GM19240 (cell line): Measurements from ENCODE around the gene AP4M1.

ENCODE experiments used
- DNase-seq: peaks from one replicate; pipeline ENCODE4 v3.0.0; 2011; ENCODE audit warnings: low spot score; ENCODE audit not compliant: insufficient read length

AP4M1 gene, protein sequence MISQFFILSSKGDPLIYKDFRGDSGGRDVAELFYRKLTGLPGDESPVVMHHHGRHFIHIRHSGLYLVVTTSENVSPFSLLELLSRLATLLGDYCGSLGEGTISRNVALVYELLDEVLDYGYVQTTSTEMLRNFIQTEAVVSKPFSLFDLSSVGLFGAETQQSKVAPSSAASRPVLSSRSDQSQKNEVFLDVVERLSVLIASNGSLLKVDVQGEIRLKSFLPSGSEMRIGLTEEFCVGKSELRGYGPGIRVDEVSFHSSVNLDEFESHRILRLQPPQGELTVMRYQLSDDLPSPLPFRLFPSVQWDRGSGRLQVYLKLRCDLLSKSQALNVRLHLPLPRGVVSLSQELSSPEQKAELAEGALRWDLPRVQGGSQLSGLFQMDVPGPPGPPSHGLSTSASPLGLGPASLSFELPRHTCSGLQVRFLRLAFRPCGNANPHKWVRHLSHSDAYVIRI

DNA sequence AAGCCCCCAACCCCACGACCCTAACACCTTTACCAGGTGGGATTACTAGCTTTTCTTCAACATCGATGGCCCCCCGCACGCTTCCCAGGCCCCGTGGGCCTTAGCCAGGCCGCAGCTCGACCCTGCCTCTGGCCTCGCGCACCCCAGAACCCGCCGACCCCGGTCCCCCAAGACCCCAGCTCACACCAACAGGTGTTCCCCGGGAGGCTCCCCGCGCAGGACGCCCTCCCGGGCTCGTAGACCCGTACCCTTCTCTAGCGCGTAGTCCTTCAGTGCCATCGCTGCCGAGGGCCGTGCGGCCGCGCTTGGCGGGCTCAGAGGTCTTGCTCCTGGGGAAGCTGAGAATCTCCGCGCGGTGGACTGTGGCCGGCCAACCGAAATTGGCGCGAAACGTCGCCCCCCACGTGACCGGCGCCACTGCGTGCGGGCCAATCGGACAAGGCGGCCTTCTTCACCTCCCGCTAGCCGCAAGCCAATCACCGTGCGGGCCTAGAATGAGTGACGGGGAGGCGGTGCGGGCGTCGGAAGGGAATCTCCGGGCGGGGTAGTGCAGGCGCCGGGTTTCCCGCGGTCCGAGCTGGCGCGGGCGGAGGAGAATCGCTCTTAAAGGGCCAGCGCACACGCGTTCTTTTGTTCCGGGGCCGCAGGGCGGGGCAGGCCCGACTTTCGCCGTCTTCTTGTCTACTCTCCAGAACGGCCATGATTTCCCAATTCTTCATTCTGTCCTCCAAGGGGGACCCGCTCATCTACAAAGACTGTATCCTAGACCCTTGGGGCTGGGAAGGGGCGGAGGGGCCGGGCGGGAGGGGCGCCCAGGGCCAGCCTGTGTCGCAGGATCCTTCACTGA, at the start of gene AP4M1, which contains the start of gene MCM7:
Gene AP4M1, plus strand, starts transcription at position 628 of the 847 bp plus-strand sequence. Its CDS starts 72 bp downstream, at position 700.
Gene MCM7, minus strand, starts transcription at position 382 of the 847 bp plus-strand sequence. Its CDS starts 103 bp downstream, at position 279.
- peak; percentile 91 for DNase-seq

DNA sequence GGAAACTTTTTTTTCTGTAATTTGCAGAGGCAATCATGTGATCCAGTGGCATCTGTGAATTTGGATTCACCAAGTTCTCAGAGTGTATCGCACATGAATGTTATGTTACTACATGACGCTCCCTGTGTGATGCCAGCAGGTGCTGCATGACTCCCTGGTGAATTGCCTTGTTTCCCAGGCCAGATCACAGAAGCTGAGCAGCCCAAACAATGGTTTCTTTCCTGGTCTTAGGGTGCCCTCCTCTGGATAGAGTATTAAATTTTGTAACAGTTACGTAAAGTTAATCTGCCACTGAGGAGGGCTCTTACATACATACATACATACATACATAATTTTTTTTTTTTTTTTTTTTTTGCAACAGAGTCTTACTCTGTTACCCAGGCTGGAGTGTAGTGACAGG, 48.2 kb upstream of the AP4M1 start:
- DNase-seq: no peak

DNA sequence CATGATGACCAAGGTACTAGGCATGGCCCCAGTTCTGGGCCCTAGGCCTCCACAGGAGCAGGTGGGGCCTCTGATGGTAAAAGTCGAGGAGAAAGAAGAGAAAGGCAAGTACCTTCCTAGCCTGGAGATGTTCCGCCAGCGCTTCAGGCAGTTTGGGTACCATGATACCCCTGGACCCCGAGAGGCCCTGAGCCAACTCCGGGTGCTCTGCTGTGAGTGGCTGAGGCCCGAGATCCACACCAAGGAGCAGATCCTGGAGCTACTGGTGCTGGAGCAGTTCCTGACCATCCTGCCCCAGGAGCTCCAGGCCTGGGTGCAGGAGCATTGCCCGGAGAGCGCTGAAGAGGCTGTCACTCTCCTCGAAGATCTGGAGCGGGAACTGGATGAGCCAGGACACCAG, 44.4 kb upstream of the AP4M1 start:
- no peak for DNase-seq

DNA sequence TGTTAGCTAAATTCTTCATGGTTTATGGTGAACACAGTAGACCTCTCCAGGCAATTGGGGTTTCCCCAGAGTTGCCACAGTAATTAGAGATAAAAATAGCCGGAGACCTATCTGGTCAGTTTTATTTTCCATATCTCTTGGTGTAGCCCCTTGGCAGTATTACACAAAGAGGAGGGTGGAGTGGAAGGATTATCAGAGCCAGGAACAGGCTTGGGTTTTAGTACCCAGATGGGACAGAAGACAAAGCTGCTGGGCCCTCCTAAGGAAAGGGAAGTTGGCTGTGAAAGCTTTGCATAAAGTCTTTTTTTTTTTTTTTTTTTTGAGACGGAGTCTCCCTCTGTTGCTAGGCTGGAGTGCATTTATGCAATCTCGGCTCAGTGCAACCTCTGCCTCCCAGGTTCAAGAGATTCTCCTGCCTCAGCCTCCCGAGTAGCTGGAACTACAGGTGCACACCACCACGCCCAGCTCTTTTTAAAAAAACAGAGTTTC, 42.1 kb upstream of the AP4M1 start:
- DNase-seq: no peak

DNA sequence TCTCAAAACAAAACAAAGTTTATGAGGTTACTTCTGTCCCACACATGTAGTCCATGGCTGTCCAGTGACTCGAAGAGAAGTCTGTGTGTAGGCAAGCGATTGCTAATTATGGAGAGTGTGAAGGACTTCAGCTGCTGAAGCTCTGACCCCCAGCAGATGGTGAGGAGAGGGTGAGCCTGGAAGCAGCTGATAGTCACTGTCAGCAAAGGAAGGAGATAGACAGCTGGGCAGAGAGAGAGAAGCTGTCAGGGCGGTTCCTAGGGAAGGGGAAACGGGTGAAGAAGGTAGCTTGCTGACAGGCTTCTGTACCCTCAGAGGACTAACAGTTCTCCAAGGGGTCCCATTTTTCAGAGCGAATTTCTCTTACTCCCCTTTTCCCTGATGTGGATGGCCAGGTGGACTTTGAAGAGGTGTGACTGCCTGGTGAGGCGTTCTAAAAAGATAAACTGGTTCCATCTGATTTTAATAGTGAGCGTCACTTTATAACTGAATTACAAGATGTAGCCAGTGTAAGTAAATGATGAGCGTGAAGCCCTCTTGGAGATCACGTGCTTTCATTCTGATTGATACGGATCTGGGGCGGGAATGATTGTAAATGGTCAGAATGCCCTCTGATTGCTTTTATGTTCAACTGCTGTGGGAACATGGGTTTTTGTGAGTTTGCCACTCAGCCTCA, 39.8 kb upstream of the AP4M1 start:
- no peak for DNase-seq

DNA sequence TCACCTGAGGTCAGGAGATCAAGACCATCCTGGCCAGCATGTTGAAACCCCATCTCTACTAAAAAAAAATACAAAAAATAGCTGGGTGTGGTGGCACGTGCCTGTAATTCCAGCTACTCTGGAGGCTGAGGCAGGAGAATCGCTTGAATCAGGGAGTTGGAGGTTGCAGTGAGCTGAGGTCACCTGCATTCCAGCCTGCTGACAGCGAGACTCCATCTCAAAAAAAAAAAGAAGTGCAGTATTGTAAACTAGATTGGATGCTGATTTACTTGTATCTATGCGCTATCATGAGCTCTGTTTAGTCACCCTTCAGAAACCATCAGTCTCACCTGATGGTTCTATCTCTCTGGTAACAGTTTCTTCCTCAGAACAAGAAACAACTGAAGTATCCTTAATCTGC, 38.1 kb upstream of the AP4M1 start:
- no peak for DNase-seq

DNA sequence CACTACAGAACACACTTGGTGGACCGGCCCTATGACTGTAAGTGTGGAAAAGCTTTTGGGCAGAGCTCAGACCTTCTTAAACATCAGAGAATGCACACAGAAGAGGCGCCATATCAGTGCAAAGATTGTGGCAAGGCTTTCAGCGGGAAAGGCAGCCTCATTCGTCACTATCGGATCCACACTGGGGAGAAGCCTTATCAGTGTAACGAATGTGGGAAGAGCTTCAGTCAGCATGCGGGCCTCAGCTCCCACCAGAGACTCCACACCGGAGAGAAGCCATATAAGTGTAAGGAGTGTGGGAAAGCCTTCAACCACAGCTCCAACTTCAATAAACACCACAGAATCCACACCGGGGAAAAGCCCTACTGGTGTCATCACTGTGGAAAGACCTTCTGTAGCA, 37.3 kb upstream of the AP4M1 start:
- no peak for DNase-seq

DNA sequence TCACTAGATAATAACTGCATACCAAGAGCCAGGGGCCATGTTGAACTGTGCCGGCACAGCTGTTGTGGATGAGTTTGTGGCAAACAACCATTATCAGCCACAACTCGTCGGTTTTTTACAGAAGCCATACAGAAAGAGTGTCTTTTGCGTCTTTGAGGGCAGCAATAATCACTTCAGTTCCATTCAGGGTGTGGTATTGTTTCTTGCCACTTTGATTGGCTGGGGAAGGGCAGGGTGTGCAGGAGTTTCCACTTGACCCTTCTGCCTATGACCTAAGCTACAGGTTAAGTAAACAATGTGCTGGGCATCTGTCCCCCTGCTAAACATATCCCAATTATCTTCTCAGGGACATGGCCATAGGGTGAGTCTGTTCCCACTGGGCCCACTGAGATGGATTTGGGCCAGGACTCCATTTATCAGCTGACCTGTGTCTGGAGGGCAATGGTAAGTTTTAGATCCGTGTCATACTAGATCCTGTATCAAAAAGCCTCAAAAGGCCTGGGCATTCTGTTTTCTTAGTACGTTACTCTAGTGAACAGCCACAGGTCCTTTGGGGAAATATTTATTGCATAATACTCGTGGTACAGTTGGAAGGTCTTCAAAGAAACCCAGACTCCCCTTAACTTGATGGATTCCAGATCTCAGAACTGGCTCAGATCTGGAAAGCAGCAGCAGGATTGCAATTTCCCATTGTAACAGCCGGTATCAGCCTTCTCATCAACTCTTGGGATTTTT, 35.8 kb upstream of the AP4M1 start:
- no peak for DNase-seq

DNA sequence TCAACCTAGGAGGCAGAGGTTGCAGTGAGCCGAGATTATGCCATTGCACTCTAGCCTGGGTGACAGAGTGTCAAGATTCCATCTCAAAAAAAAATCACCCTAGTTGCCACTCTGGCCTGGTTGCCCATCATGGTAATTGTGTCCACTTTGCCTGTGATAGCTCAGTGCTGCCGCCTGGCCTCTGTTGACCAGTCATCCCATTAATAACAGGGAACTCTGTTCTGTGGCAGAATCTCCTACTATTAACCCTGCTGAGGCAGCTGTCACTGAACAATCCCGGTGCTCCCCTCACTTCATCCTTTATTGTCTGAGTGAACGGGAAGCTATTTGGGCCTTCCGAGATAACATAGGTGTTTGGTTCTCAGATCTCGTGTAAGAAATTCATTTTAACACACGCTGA, 34.5 kb upstream of the AP4M1 start:
- no peak for DNase-seq

DNA sequence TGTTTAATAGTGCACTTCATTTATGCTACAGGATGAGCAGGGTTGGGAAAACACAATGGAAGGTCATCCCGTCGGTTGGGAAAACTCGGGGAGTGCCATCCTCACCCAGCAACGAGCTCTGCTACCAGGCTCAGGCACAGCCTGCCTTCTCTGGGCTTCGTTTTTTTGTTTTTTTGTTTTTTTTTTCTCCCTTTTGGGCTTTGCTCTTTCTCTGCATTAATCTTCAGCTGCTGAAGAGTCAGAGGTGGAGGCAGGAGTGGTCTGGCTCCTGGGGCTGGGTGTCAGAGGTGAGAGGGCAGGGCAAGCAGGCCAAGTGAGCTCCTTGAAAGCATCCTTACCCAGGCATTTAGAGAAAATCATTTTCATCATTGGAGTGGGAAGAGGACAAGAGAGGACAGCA, 31.5 kb upstream of the AP4M1 start:
- DNase-seq: no peak

DNA sequence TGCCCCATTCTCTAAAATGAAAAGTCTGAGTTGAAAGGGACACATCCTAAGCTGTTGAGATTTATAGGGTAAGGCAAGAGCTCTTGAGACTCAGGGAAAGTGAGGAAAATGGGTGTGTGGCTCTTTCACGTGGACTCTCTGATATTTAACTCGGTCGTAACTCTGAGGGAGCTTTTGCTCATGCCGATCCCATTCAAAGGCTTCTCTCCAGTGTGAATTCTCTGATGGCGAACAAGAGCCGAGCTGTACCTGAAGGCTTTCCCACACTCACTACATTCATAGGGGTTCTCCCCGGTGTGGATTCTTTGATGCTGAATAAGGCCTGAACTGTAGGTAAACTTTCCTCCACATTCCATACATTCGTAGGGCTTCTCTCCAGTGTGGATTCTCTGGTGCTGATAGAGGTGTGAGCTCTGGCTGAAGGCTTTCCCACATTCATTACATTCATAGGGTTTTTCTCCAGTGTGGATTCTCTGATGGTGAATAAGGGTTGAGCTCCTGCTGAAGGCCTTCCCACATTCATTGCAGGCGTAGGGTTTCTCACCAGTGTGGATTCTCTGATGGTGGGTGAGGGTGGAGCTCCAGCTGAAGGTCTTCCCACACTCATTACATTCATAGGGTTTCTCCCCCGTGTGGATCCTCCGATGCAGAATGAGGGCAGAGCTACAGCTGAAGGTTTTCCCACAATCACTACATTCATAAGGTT, 30.3 kb upstream of the AP4M1 start:
- DNase-seq: no peak

DNA sequence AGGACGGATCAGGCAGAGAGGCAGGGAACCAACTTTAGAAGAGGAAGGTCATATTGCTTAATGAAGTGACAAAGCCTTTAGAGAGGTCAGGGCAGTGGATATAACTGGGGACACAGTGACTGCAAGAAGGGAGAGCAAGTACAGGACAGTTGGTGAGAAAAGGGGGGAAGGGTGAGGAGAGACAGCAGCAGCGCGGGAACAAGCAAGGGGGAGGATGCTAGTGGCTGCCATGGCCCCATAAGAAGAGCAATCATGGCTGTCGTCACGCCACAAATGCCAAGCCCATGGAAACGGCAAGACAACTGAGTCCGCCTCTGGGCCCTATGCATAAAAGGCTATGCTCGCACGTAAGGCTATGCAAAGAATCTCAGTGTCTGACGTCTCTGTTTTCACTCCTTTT, 29.0 kb upstream of the AP4M1 start:
- DNase-seq: no peak

DNA sequence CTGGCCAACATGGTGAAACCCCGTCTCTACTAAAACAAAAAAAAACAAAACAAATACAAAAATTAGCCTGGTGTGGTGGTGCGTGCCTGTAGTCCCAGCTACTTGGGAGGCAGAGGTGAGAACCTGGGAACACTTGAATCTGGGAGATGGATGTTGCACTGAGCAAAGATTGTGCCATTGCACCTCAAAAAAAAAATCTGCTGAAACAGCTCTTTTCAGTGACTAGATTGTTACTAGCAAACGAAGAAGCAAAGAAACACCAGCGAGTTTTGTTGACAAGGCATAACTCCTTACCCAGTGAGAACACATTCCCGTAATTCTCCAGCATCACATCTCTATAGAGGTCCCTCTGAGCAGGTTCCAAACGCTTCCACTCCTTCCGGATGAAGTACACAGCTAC, 26.6 kb upstream of the AP4M1 start:
- no peak for DNase-seq

DNA sequence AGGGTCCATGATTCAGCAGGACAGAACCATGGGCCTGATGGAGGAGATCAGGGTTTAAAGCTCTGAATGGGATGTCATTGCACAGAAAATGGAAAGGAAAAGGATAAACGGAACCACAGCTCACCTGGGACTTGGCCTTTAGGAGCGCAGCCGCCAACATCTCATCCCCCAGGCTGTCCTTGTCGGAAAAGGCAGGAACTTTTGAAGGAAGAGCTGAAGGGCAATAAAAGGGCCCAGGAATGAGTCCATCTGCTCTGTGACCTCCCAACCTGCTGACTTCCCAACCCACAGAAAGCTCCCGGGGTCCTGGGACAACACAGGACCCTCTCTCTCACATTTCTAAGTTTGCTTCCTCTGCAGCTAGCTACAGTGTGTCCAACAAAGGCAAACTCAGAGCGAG, 26.0 kb upstream of the AP4M1 start:
- DNase-seq: no peak

DNA sequence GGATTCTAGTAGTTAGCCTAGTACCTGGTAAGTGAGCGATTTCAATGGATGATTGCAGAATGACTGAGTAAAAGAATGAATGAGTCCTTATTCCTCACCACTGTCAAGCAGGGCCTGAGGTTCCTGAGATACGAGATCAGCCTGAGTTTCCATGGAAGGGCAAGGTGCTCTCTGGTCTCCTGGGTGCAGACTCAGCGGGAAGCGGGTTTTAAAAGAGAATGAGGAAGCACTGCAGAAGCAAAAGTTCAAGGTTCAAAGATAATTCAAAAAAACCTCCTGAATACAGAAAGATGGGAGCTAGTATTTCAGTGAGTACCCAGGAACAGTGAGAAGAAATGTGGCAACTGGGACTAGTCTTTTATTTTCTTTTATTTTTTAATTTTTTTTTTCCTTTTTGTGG, 24.2 kb upstream of the AP4M1 start:
- DNase-seq: no peak

DNA sequence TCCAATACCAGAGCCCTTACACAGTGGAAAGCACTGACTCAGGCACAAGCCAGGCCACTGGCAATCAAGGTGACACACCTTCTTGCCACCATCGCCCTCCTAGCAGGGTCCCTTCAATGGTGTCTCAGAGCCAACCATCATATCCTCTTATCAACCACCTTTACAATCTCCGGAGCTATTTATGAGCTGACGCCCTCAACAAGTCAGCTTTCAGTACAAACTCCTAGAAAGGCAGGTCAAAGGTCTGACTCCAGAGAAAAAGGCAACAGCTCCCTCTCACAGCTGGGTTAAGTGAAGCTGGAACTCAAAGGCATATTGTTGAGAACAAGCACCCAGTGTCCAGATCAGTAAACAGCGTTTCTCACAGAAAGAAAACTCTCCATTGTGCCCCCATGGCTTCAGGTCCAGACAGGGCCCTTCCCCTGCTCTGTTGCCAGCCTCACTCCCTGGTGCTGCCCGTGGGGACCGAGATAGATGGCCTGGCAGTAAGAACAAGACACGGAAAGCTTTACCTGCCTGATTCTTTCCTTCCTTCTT, 22.4 kb upstream of the AP4M1 start:
- no peak for DNase-seq

DNA sequence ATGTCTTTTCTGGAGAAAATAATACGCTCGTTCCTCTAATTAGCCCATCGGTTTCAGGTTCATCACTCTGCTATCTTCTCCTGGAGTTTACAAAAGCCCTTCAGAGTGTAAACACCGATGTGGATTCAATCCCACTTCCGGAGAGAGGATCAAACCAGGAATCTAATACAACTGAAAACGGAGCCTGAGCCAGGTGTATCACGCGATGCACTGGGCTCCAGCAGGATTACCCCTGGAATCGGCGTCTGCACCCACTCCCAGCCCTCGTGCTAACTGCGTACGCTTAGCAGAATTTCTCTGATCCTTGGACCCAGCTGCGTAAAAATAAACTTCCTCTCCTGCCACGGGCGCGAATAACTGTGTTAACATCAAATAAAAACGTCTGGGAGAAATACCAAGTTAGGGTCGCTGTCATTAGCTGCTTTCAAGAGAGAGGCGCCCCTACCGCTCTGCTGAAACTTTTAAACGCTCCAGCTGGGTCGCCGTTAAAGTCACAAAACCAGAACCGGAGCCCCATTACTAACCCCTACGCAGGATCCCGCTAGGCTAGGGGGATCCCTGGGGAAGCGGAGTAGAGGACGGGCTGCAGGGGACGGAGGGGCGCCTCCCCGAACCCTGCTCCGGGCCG, 20.4 kb upstream of the AP4M1 start:
- no peak for DNase-seq

DNA sequence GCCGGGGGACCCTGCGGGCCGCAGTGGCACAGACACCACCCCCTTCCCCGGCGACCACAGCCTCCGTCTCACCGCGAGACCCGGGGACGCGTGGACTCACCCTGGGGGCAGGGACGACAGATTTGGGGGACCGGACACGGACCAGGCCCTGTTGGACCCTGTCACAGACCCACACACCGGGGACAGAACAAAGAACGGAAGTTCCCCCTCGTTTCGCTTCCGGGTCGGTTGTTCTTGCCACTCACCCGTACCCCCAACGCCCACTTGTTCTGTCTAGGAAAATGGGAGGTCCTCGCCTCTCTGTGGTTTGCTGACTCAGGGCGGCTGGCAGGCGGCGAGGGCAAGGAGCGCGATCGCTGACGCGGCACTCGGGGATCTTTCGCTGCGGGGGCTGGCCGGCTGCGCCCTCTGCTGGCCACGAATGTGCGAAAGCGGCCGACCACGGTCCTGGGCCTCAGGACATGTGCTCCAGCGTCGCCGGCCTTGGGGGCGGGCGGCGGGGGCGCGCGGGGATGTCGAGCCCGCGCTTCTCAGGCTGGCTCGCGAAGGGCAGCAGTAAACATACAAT, 19.8 kb upstream of the AP4M1 start, which contains the start of gene ZNF3:
Gene ZNF3, minus strand, starts transcription at position 189 of the 568 bp plus-strand sequence. CDS start 4,366 bp downstream, outside the sequence.
- DNase-seq: peak; percentile 82

DNA sequence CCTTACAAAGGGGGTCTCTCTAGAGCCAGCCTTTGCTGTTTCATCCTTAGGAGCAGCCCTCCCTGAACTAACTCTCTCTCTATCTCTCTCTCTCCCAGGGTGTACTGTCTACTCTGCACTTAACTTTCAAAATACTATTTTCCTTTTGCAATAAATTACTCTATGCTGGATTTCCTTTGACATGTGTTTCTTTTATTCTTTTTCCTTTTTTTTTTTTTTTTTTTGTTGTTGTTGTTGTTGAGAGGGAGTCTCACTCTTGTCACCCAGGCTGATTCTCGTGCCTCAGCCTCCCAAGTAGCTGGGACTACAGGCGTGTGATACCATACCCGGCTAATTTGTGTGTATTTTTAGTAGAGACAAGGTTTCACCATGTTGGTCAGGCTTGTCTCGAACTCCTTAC, 18.5 kb upstream of the AP4M1 start:
- DNase-seq: no peak
